GM12878 (cell line): Measurements from ENCODE around the gene KCNJ14. TPM values are rescaled to one million over a fixed set of nuclear protein-coding genes. Genes with fewer than 3 reads are reported as not detected.
A peak's percentile ranks its signal among the peaks of the same experiment; 100 is the strongest.

ENCODE experiments used
- CEBPB ChIP-seq, 2 experiments: fragments of 150-350 bp in 1 of 2; IDR thresholded peaks; 2 replicates each; pipeline ENCODE4 v1.6.1; 2012 to 2014; ENCODE audit warnings: low read depth in 2 of 2, low read length in 2 of 2, borderline replicate concordance in 1 of 2, inconsistent platforms in 1 of 2
- HDAC2 ChIP-seq: fragments of 200-600 bp; sonication (generic); IDR thresholded peaks from 2 replicates; pipeline ENCODE4 v1.6.1; 2017
- HDAC6 ChIP-seq: fragments of 200-600 bp; sonication (generic); IDR thresholded peaks from one replicate; pipeline ENCODE4 v1.8.0; 2017; ENCODE audit warnings: antibody characterized with exemption; ENCODE audit not compliant: unreplicated experiment
- IKZF2 ChIP-seq, 2 experiments: fragments of 450-650 bp; IDR thresholded peaks; 2 replicates each; pipeline ENCODE4 v1.6.1; 2017; ENCODE audit warnings: mild to moderate bottlenecking in 2 of 2, moderate library complexity in 2 of 2
- MLLT1 ChIP-seq: fragments of 450-650 bp; IDR thresholded peaks from 2 replicates; pipeline ENCODE4 v1.6.1; 2016; ENCODE audit warnings: mild to moderate bottlenecking
- MTA3 ChIP-seq: IDR thresholded peaks from 2 replicates; pipeline ENCODE4 v1.6.1; 2012; ENCODE audit warnings: low read length, inconsistent platforms, borderline replicate concordance
- NR2C1 ChIP-seq: fragments of 450-650 bp; IDR thresholded peaks from 2 replicates; pipeline ENCODE4 v1.6.1; 2017; ENCODE audit warnings: antibody characterized with exemption, mild to moderate bottlenecking, moderate library complexity
- NR2C2 ChIP-seq: IDR thresholded peaks from 2 replicates; pipeline ENCODE4 v1.6.1; 2011; ENCODE audit warnings: borderline replicate concordance, low read depth; ENCODE audit not compliant: control insufficient read depth, insufficient read length
- PKNOX1 ChIP-seq: fragments of 450-650 bp; IDR thresholded peaks from 2 replicates; pipeline ENCODE4 v1.6.1; 2016; ENCODE audit warnings: mild to moderate bottlenecking
- PML ChIP-seq: IDR thresholded peaks from 2 replicates; pipeline ENCODE4 v1.6.1; 2012; ENCODE audit warnings: low read length, inconsistent platforms
- RUNX3 ChIP-seq: IDR thresholded peaks from 2 replicates; pipeline ENCODE4 v1.6.1; 2012; ENCODE audit warnings: low read length, inconsistent platforms
- SIX5 ChIP-seq: IDR thresholded peaks from 2 replicates; pipeline ENCODE4 v1.6.1; 2011; ENCODE audit warnings: mild to moderate bottlenecking, low read depth, low read length, moderate library complexity; ENCODE audit not compliant: severe bottlenecking
- SKIL ChIP-seq: fragments of 450-650 bp; IDR thresholded peaks from 2 replicates; pipeline ENCODE4 v1.6.1; 2017; ENCODE audit warnings: mild to moderate bottlenecking, low read depth, inconsistent platforms; ENCODE audit not compliant: poor library complexity, severe bottlenecking
- SUPT20H ChIP-seq: IDR thresholded peaks from 2 replicates; pipeline ENCODE4 v1.6.1; 2011; ENCODE audit warnings: low read depth, mild to moderate bottlenecking, low read length, moderate library complexity, borderline replicate concordance; ENCODE audit not compliant: control insufficient read depth
- ZNF384 ChIP-seq: IDR thresholded peaks from 2 replicates; pipeline ENCODE4 v1.6.1; 2012; ENCODE audit warnings: low read depth, mild to moderate bottlenecking, low read length, improper control_type of control experiment, borderline replicate concordance
- polyA plus RNA-seq, 11 experiments: library from polyadenylated mRNA; depleted of rRNA in 4 of 11; unstranded in 6 of 11; stranded (reverse) in 5 of 11; fragments of >200 nt; fragmentation: Nextera tagmentation in 4 of 11; fragmentation: Illumina TruSeq in 1 of 11; extraction: Ambion mirVana in 4 of 11; extraction: Trizol in 1 of 11; gene quantifications; 1 replicate in 1 of 11; 2 replicates in 10 of 11; pipeline versions ENCODE4 v1.2.1 to v1.2.3, GENCODE V29; 2011 to 2016; ENCODE audit warnings: inconsistent platforms in 2 of 11, missing spikeins in 2 of 11, low read depth in 1 of 11
- total RNA-seq, 4 experiments: library from RNA; depleted of rRNA in 3 of 4; stranded (reverse); fragments of >200 nt in 3 of 4; fragmentation: Illumina TruSeq in 1 of 4; extraction: Trizol in 1 of 4; gene quantifications; 2 replicates each; pipeline versions ENCODE4 v1.2.1 to v1.2.3, GENCODE V29; 2013 to 2021
- TF ChIP-seq, protein P1 (sequence below), 3 experiments: IDR thresholded peaks in 2 of 3; conservative IDR thresholded peaks in 1 of 3; 2 replicates each; pipeline ENCODE4 v1.5.1; 2011; ENCODE audit warnings: low read depth in 3 of 3, low read length in 3 of 3, mild to moderate bottlenecking in 3 of 3, control low read depth in 2 of 3, moderate library complexity in 2 of 3, inconsistent platforms in 1 of 3, mixed read lengths in 1 of 3; ENCODE audit not compliant: control insufficient read depth in 2 of 3, insufficient read depth in 1 of 3; ENCODE audit errors: extremely low read depth in 1 of 3
- TF ChIP-seq, protein P2 (sequence below): fragments of 450-650 bp; IDR thresholded peaks from 2 replicates; pipeline ENCODE4 v1.6.1; 2017; ENCODE audit warnings: mild to moderate bottlenecking, moderate library complexity

The KCNJ14 gene
- total and polyA plus RNA-seq, 10 of the 15 experiments (the other 5 are each of a cell fraction or from before 2014, with no cell fraction given): 0.24 to 1.4 (median 0.42) TPM

GRCh38 chr19:48468772-48469288 is 13.5 kb downstream of the KCNJ14 start (continued):
- TF ChIP-seq PML (no peak; the same call in 1 of the 2 replicates), NR2C2 (no peak), SKIL (peak; percentile 92), HDAC6 (no peak), HDAC2 (no peak), SUPT20H (no peak), ZNF384 (no peak; the same call in 1 of the 2 replicates), MTA3 (no peak), NR2C1 (0 out of 2 replicates have a peak, but pooled peaks have one; percentile 2), PKNOX1 (peak; percentile 100), RUNX3 (peak; percentile 93), SIX5 (no peak), IKZF2 (IDR thresholded peaks at IDR 0.05) (no peak), MLLT1 (0 out of 2 replicates have a peak, but pooled peaks have one; percentile 45), CEBPB (IDR thresholded peaks at IDR 0.05; ENCODE audit: borderline replicate concordance in 1 of 2, low read depth in 2 of 2, low read length in 2 of 2) (no peak)
- TF ChIP-seq, protein P1, sequence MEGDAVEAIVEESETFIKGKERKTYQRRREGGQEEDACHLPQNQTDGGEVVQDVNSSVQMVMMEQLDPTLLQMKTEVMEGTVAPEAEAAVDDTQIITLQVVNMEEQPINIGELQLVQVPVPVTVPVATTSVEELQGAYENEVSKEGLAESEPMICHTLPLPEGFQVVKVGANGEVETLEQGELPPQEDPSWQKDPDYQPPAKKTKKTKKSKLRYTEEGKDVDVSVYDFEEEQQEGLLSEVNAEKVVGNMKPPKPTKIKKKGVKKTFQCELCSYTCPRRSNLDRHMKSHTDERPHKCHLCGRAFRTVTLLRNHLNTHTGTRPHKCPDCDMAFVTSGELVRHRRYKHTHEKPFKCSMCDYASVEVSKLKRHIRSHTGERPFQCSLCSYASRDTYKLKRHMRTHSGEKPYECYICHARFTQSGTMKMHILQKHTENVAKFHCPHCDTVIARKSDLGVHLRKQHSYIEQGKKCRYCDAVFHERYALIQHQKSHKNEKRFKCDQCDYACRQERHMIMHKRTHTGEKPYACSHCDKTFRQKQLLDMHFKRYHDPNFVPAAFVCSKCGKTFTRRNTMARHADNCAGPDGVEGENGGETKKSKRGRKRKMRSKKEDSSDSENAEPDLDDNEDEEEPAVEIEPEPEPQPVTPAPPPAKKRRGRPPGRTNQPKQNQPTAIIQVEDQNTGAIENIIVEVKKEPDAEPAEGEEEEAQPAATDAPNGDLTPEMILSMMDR (IDR thresholded peaks at IDR 0.05 in 2 of 3, conservative IDR thresholded peaks at IDR 0.05 in 1 of 3; ENCODE audit: control insufficient read depth in 2 of 3, extremely low read depth in 1 of 3, insufficient read depth in 1 of 3, low read depth in 3 of 3, low read length in 3 of 3): no peak
- TF ChIP-seq, protein P2, sequence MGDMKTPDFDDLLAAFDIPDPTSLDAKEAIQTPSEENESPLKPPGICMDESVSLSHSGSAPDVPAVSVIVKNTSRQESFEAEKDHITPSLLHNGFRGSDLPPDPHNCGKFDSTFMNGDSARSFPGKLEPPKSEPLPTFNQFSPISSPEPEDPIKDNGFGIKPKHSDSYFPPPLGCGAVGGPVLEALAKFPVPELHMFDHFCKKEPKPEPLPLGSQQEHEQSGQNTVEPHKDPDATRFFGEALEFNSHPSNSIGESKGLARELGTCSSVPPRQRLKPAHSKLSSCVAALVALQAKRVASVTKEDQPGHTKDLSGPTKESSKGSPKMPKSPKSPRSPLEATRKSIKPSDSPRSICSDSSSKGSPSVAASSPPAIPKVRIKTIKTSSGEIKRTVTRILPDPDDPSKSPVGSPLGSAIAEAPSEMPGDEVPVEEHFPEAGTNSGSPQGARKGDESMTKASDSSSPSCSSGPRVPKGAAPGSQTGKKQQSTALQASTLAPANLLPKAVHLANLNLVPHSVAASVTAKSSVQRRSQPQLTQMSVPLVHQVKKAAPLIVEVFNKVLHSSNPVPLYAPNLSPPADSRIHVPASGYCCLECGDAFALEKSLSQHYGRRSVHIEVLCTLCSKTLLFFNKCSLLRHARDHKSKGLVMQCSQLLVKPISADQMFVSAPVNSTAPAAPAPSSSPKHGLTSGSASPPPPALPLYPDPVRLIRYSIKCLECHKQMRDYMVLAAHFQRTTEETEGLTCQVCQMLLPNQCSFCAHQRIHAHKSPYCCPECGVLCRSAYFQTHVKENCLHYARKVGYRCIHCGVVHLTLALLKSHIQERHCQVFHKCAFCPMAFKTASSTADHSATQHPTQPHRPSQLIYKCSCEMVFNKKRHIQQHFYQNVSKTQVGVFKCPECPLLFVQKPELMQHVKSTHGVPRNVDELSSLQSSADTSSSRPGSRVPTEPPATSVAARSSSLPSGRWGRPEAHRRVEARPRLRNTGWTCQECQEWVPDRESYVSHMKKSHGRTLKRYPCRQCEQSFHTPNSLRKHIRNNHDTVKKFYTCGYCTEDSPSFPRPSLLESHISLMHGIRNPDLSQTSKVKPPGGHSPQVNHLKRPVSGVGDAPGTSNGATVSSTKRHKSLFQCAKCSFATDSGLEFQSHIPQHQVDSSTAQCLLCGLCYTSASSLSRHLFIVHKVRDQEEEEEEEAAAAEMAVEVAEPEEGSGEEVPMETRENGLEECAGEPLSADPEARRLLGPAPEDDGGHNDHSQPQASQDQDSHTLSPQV: no peak
